H1 (cell line): ENCODE data around the gene TBX15. TPM values are rescaled to one million over a fixed set of nuclear protein-coding genes. Genes with fewer than 3 reads are reported as not detected.

Experiments
- BACH1 ChIP-seq: IDR thresholded peaks from 2 replicates; pipeline ENCODE4 v1.6.1; 2012; ENCODE audit warnings: low read length, improper control_type of control experiment
- HDAC2 ChIP-seq, 2 experiments: fragments of 300-600 bp in 1 of 2; sonication (generic) in 1 of 2; IDR thresholded peaks; 2 replicates each; pipeline ENCODE4 v1.6.1; 2011 to 2012; ENCODE audit warnings: low read depth in 2 of 2, low read length in 2 of 2, mild to moderate bottlenecking in 2 of 2, moderate library complexity in 2 of 2, borderline replicate concordance in 1 of 2, inconsistent platforms in 1 of 2
- KDM1A ChIP-seq: fragments of 200-600, 300-600 bp; sonication (generic); IDR thresholded peaks from 2 replicates; pipeline ENCODE4 v1.7.1; 2016; ENCODE audit warnings: mild to moderate bottlenecking, low read length, borderline replicate concordance
- KDM4A ChIP-seq: IDR thresholded peaks from one replicate; pipeline ENCODE4 v1.7.1; 2012; ENCODE audit warnings: low read depth, mild to moderate bottlenecking, moderate library complexity, low read length, inconsistent platforms; ENCODE audit not compliant: severe bottlenecking
- KDM5A ChIP-seq: fragments of 200-600 bp; IDR thresholded peaks from 2 replicates; pipeline ENCODE4 v1.7.1; 2012; ENCODE audit warnings: mild to moderate bottlenecking, low read length, inconsistent platforms, mixed read lengths
- SUZ12 ChIP-seq: fragments of 200-600 bp; sonication (generic); IDR thresholded peaks from 2 replicates; pipeline ENCODE4 v1.6.1; 2012; ENCODE audit warnings: mild to moderate bottlenecking, inconsistent platforms, low read length, moderate library complexity, mixed read lengths
- polyA plus RNA-seq, 7 experiments: library from polyadenylated mRNA; depleted of rRNA in 3 of 7; stranded (reverse) in 5 of 7; unstranded in 2 of 7; fragments of >200 nt in 5 of 7; fragments of 200-250 nt in 2 of 7; gene quantifications; 1 replicate in 5 of 7; 2 replicates in 1 of 7; 4 replicates in 1 of 7; pipeline versions ENCODE4 v1.2.1 to v1.2.3, GENCODE V29; 2011 to 2013; ENCODE audit warnings: missing spikeins in 2 of 7, mixed read lengths in 2 of 7
- total RNA-seq: library from RNA; stranded (reverse); fragmentation: NEBNext Ultra II Directional; extraction: Animal tissue kit (Norgen Biotek cat#: 25700); gene quantifications from 2 replicates; pipeline ENCODE4 v1.2.1, GENCODE V29; 2021
- TF ChIP-seq, protein P1 (sequence below): IDR thresholded peaks from 2 replicates; pipeline ENCODE4 v1.6.1; 2012; ENCODE audit warnings: low read length, inconsistent platforms
- TF ChIP-seq, protein P2 (sequence below): IDR thresholded peaks from 2 replicates; pipeline ENCODE4 v1.6.1; 2012; ENCODE audit warnings: inconsistent platforms

Gene TBX15
- total and polyA plus RNA-seq, 2 of the 8 experiments (the other 6 are each of a cell fraction or from before 2014, with no cell fraction given) = 0.14 to 0.24 TPM

DNA sequence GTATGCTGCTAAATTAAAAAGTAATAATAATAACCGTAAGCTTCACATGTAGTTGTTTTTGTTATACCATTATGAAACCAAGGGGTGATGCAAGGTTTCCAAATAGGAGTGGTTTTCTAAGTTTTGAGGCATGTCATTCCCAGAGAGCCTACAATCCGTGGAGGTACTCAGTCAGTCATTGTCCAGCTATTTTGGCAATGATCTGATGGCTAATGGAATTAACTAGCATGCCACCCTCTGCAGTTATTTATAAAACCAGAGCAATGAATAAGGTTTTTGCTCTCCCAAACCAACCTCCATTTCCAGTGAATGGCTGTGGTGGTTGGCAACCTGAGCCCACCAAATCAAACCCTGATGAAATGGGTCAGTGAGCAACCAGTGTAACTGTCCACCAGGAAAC lies 106.4 kb downstream of the TBX15 start (continued):
- TF ChIP-seq KDM4A (no peak), KDM5A (no peak), KDM1A (no peak), HDAC2 (IDR thresholded peaks at IDR 0.05; ENCODE audit: borderline replicate concordance in 1 of 2, low read depth in 2 of 2, low read length in 2 of 2) (no peak), SUZ12 (no peak), BACH1 (no peak)
- TF ChIP-seq, protein P1, sequence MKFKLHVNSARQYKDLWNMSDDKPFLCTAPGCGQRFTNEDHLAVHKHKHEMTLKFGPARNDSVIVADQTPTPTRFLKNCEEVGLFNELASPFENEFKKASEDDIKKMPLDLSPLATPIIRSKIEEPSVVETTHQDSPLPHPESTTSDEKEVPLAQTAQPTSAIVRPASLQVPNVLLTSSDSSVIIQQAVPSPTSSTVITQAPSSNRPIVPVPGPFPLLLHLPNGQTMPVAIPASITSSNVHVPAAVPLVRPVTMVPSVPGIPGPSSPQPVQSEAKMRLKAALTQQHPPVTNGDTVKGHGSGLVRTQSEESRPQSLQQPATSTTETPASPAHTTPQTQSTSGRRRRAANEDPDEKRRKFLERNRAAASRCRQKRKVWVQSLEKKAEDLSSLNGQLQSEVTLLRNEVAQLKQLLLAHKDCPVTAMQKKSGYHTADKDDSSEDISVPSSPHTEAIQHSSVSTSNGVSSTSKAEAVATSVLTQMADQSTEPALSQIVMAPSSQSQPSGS = no peak
- TF ChIP-seq, protein P2, sequence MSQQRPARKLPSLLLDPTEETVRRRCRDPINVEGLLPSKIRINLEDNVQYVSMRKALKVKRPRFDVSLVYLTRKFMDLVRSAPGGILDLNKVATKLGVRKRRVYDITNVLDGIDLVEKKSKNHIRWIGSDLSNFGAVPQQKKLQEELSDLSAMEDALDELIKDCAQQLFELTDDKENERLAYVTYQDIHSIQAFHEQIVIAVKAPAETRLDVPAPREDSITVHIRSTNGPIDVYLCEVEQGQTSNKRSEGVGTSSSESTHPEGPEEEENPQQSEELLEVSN = no peak
- TF ChIP-seq, all 59 proteins: peak for 0
